Activated naive CD8-positive, alpha-beta T cell treated with anti-CD3 and anti-CD28 coated beads, Interleukin-2, amount 10 ng/mL, durations not matched to agents 7 days and 5 days (primary cell): Measurements from ENCODE around the gene FJX1. TPM values are rescaled to one million over a fixed set of nuclear protein-coding genes. Genes with fewer than 3 reads are reported as not detected.
A peak's percentile ranks its signal among the peaks of the same experiment; 100 is the strongest.
"Not testable (repeated sequence)": the region's sequence is repeated elsewhere in the genome, so short reads cannot be mapped to it uniquely, and the experiment has no call there.

ENCODE experiments used
- ATAC-seq: fragments of 150-1000 bp; cut with Tn5 transposase; one replicate; pipeline ENCODE4 v1.10.0; 2021; ENCODE audit warnings: low read depth, moderate library complexity
- POLR2A ChIA-PET: fragments of 350-600 bp; sonication (Branson Sonifier 250); formaldehyde crosslinking; loops from one replicate; lab custom pipeline; 2021; ENCODE audit warnings: antibody characterized with exemption; lab: Charles Lee
- DNase-seq: peaks from one replicate; pipeline ENCODE4 v3.0.0; 2021
- H3K27ac Mint-ChIP-seq: one replicate; pipeline ENCODE4 v1.8.0; 2022; ENCODE audit warnings: mild to moderate bottlenecking, mixed read lengths
- H3K27me3 Mint-ChIP-seq: one replicate; pipeline ENCODE4 v1.8.0; 2022; ENCODE audit warnings: mild to moderate bottlenecking, moderate library complexity, mixed read lengths
- H3K36me3 Mint-ChIP-seq: one replicate; pipeline ENCODE4 v1.8.0; 2021; ENCODE audit warnings: mild to moderate bottlenecking, mixed read lengths
- H3K4me1 Mint-ChIP-seq: one replicate; pipeline ENCODE4 v1.8.0; 2021; ENCODE audit warnings: mixed read lengths
- H3K4me3 Mint-ChIP-seq: one replicate; pipeline ENCODE4 v1.8.0; 2022; ENCODE audit warnings: mild to moderate bottlenecking, moderate library complexity, mixed read lengths
- H3K9me3 Mint-ChIP-seq: one replicate; pipeline ENCODE4 v1.8.0; 2021; ENCODE audit warnings: mixed read lengths
- total RNA-seq, 2 experiments: library from RNA; stranded (reverse); gene quantifications; one replicate each; pipeline ENCODE4 v1.2.3, GENCODE V29; 2021

FJX1 gene
- total RNA-seq, 2 experiments from 2014 or later: 0.17 TPM; not detected in 1

DNA sequence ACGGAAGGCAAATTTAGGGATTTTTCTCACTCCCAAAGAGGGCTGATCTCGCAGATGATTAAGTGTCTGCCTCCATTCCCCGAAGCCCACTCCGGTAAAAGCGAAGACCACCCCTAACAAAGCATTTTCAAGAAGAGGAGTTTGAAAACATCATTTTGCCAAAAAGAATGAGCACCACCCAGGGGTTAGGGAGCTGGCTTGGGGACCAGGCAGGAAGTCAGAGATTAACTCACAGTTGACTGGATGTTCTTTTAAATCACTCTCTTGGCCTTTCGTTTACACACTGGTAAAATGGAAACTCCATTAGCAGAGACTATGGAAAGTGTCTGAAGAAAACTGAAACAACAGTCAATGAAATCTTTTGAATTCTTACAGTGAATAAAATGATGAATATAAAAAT is 36.5 kb downstream of the FJX1 start:
- H3K9me3 Mint-ChIP-seq: no peaks in the 10 kb centered on the region
- DNase-seq: no peak
- no peaks in the 10 kb centered on the region for H3K36me3 Mint-ChIP-seq
- H3K27ac Mint-ChIP-seq: no peak overlapping the region
- POLR2A ChIA-PET: no interaction called here
- no peaks in the 10 kb centered on the region for H3K4me1 Mint-ChIP-seq
- H3K27me3 Mint-ChIP-seq: peaks cover 38% of the 10 kb centered on the region
- H3K4me3 Mint-ChIP-seq: no peak overlapping the region
- ATAC-seq: no peak

DNA sequence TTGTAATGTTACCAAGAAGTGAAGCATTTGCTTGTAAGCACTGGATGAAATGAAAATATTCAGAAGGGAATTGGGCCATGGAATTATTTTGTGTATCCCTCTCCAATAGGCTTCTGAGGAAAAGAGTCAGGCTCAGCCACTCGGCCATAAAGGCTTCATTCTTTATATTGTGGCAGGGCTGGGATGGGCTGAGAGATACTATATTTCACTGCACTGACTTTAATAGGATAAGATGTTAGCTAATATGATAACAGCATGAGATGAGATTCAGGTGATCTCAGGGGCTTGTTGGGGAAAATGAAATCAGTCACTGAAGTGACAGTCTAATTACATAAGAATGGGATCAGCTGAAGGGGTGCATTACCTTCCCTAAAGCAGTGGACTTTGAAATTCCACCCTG is 37.0 kb downstream of the FJX1 start:
- H3K9me3 Mint-ChIP-seq: no peaks in the 10 kb centered on the region
- H3K27me3 Mint-ChIP-seq: peaks cover 38% of the 10 kb centered on the region
- POLR2A ChIA-PET: no interaction called here
- H3K36me3 Mint-ChIP-seq: no peaks in the 10 kb centered on the region
- DNase-seq (no peak), ATAC-seq (no peak)
- H3K4me3 Mint-ChIP-seq: no peak overlapping the region
- H3K27ac Mint-ChIP-seq: no peak overlapping the region
- H3K4me1 Mint-ChIP-seq: no peaks in the 10 kb centered on the region

DNA sequence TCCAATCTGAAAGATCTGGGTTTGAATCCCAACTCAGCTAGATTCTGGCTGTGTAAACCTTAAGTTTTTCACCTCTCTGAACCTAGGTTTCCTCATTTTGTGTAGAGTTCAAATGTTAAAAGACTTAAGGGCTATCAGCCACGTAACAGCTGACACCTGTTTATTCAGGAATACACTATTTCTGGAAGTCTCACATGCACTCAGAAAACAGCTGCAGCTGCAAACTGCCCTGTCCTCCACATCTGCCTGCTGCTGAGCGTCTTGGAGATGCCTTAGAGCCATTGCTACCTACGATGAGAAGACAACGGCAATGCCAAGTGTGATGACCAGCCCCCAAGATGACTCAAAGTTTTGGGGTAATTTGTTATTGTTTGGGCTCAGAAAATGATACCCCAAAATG is 37.6 kb downstream of the FJX1 start:
- no peak for ATAC-seq
- Mint-ChIP-seq H3K4me1 (no peaks in the 10 kb centered on the region), H3K9me3 (no peaks in the 10 kb centered on the region), H3K27ac (no peak overlapping the region), H3K36me3 (no peaks in the 10 kb centered on the region), H3K4me3 (no peak overlapping the region), H3K27me3 (peaks cover 38% of the 10 kb centered on the region)
- POLR2A ChIA-PET: no interaction called here
- DNase-seq: no peak

DNA sequence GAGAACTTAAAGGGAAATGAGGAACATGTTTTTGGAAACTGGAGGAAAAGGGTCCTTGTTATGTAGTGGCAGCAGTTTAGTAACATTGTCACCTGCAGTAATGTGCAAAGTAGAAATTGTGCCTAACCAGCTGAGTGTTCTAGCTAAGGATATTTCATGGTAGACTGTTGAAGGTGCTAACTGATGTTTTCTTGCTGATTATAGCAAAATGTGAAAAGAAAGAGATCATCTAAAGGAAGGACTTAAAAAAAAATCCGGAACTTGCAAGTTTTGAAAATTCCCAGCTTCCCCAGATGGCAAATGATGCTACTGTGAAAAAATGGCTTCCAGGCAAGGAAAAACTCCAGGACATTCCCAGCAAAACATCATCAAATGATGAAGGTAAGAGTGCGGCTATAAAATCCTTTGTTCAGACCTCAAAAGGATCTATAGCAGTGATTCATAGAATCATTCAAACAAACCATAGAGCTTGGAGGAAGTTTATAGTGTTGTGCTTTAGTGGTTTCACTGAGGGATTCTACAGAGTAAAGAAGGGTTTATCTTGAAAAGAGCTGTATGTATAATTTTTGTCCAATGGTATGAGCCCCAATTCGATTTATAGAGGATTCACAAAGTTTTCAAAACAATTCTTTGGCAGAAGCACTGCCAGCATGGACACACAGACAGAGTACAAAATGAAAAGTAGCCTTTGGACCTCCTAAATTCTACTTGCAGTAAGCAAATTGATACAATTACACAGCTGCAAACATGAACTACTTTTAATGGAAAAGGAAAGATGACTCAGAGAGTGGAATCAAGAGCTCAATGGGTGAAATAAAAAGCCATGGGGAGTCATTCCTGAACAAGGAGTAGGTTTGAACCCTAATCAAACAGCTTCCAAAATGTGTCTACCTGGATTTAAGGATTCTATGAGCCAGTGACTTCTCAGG is 40.0 kb downstream of the FJX1 start:
- H3K36me3 Mint-ChIP-seq: peaks cover 4% of the 10 kb centered on the region
- no peak overlapping the region for H3K4me3 Mint-ChIP-seq
- H3K27ac Mint-ChIP-seq: no peak overlapping the region
- DNase-seq (no peak), ATAC-seq (no peak)
- peaks cover 10% of the 10 kb centered on the region for H3K4me1 Mint-ChIP-seq
- POLR2A ChIA-PET: no interaction called here
- peaks cover 4% of the 10 kb centered on the region for H3K9me3 Mint-ChIP-seq
- H3K27me3 Mint-ChIP-seq: peaks cover 35% of the 10 kb centered on the region

DNA sequence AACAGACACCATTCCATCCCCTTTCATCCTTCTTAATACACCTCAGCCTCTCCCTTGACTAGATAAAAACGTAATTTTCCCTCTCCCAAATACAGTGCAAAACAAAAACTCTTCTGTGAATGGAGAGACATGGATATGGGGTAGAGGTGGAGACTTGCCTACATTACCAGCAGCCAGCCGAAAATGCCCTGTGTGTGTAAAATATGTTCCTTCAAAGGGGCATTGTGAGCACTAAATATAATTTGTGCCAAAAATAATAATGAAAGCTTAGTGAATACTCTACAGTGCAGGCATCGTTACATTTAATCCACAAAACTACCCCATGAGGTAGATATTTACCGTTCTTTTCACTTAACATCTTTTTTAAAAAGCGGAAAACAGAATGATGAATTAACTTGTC is 43.3 kb downstream of the FJX1 start:
- peaks cover 14% of the 10 kb centered on the region for H3K27me3 Mint-ChIP-seq
- H3K27ac Mint-ChIP-seq: peak overlapping the region; percentile 95
- peaks cover 29% of the 10 kb centered on the region for H3K36me3 Mint-ChIP-seq
- H3K9me3 Mint-ChIP-seq: peaks cover 23% of the 10 kb centered on the region
- POLR2A ChIA-PET: no interaction called here
- DNase-seq: no peak
- H3K4me1 Mint-ChIP-seq: peaks cover 30% of the 10 kb centered on the region
- peak overlapping the region; percentile 91 for H3K4me3 Mint-ChIP-seq
- ATAC-seq: no peak

DNA sequence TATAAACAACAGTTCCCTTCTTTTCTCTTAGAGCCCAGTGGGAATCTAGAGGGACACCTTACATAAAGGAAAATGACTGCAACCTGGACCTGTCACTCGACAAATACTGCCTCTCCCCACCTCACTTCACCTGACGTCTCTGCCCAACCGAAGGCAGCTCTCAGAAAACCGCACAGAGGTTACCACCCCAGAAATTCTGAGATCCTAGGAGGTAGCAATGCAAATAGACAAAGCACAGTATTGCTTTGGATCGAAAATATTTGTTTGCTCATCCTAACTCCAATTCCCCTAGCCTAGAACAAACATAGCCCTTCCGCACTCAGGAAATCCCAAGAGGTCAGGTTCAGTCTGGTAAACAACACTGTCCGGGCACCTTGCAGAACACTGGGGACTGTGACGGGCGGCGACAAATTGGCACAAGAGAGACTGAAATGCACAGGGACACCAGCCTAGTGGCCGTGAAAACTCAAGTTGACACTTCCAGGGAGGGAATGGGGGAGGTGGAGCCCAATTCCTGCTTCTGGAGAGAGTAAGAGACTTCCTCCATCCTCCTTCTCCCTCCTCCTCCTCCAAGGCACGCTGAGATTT is 43.9 kb downstream of the FJX1 start:
- peak; percentile 23 for ATAC-seq

DNA sequence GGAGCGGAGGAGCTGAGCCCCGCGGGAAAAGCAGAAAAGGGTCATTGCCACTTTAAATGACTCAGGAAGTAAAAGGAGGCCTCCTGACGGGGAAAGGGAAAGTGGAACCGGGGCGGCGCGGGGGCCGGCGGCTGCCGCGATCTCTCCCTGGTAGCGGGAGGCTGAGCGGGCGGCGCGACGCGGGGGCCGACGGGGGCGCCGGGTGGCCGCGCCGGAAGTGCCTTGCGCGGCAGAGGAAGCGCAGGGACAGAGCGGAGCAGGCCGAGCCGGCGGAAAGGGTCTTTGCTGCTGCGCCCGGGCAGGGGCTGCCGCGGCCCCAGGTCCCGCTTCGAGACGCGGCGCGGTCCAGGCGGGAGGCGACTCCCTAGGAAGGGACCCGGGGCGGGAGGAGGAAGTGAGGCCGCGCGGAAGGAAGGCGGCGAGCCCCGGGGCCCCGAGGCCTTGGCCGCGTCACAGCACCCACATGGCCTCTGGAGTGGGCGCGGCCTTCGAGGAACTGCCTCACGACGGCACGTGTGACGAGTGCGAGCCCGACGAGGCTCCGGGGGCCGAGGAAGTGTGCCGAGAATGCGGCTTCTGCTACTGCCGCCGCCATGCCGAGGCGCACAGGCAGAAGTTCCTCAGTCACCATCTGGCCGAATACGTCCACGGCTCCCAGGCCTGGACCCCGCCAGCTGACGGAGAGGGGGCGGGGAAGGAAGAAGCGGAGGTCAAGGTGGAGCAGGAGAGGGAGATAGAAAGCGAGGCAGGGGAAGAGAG is 44.6 kb downstream of the FJX1 start, which contains the start of gene TRIM44:
TSS of gene TRIM44 (plus strand) at position 127 of the 759 bp plus-strand sequence. CDS start at position 464, 337 bp downstream.
- Mint-ChIP-seq H3K4me3 (peak within 1 kb of the TSS; percentile 91), H3K4me1 (peaks cover 30% of the 10 kb centered on the region), H3K27me3 (peaks cover 6% of the 10 kb centered on the region), H3K9me3 (peaks cover 24% of the 10 kb centered on the region), H3K27ac (peak within 1 kb of the TSS; percentile 95), H3K36me3 (peaks cover 35% of the 10 kb centered on the region)
- POLR2A ChIA-PET: no interaction called here
- DNase-seq (peak; percentile 86), ATAC-seq (peak; percentile 92)

More for the DNA sequence above, 43.9 kb downstream of the FJX1 start:
- no peak for DNase-seq
- H3K9me3 Mint-ChIP-seq: peaks cover 23% of the 10 kb centered on the region
- H3K4me1 Mint-ChIP-seq: peaks cover 30% of the 10 kb centered on the region
- H3K27me3 Mint-ChIP-seq: peaks cover 9% of the 10 kb centered on the region
- H3K4me3 Mint-ChIP-seq: peak overlapping the region; percentile 91
- H3K36me3 Mint-ChIP-seq: peaks cover 32% of the 10 kb centered on the region
- POLR2A ChIA-PET: no interaction called here
- peak overlapping the region; percentile 95 for H3K27ac Mint-ChIP-seq

DNA sequence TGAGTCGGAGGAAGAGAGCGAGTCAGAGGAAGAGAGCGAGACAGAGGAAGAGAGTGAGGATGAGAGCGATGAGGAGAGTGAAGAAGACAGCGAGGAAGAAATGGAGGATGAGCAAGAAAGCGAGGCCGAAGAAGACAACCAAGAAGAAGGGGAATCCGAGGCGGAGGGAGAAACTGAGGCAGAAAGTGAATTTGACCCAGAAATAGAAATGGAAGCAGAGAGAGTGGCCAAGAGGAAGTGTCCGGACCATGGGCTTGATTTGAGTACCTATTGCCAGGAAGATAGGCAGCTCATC is 45.1 kb downstream of the FJX1 start:
- Mint-ChIP-seq H3K9me3 (peaks cover 27% of the 10 kb centered on the region), H3K36me3 (peaks cover 40% of the 10 kb centered on the region), H3K27ac (peak overlapping the region; percentile 95), H3K4me3 (peak overlapping the region; percentile 91), H3K27me3 (peaks cover under 1% of the 10 kb centered on the region), H3K4me1 (peaks cover 30% of the 10 kb centered on the region)
- POLR2A ChIA-PET: no interaction called here
- DNase-seq (no peak), ATAC-seq (no peak)

DNA sequence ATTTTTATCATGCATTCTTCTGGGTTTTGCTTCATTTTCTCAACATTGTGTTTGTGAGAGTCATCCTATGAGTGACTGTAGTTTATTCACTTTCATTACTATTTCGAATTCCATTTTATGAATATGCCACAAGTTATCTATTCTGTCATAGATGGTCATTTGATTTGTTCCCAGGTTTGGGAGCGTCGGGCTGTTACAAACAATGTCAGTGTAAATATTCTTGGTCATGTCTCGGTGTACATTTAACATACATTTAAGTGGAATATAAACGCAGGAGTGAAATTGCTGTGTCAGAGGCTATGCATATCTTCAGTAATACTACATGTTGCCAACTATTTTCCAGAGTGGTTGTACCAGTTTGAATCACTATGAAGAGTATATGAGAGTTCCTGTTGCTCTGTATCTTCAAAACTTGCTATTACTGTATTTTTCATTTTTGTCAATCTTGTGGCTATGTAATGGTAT is 46.7 kb downstream of the FJX1 start:
- H3K27me3 Mint-ChIP-seq: no peaks in the 10 kb centered on the region
- no peak for ATAC-seq
- H3K36me3 Mint-ChIP-seq: peaks cover 48% of the 10 kb centered on the region
- POLR2A ChIA-PET: no interaction called here
- no peak for DNase-seq
- peaks cover 31% of the 10 kb centered on the region for H3K4me1 Mint-ChIP-seq
- H3K4me3 Mint-ChIP-seq: peak overlapping the region; percentile 5
- peaks cover 29% of the 10 kb centered on the region for H3K9me3 Mint-ChIP-seq
- H3K27ac Mint-ChIP-seq: no peak overlapping the region

DNA sequence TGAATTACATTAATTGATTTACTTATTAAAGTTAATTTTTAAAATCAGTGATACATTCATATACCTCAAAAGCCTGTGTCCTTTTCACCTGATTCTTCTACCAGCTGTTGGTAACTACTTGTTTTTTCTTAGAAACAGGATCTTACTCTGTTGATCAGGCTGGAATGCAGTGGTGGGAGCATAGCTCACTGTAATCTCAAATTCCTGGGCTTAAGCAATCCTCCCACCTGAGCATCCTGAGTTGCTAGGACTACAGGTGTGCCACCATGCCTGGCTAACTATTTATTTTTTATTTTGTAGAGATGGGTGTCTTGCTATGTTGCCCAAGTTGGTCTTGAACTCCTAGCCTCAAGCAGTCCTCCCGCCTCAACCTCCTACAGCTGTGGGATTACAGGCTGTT is 49.0 kb downstream of the FJX1 start:
- peaks cover 30% of the 10 kb centered on the region for H3K9me3 Mint-ChIP-seq
- no peak for DNase-seq
- peaks cover 33% of the 10 kb centered on the region for H3K4me1 Mint-ChIP-seq
- peaks cover 56% of the 10 kb centered on the region for H3K36me3 Mint-ChIP-seq
- no peak overlapping the region for H3K4me3 Mint-ChIP-seq
- H3K27me3 Mint-ChIP-seq: no peaks in the 10 kb centered on the region
- H3K27ac Mint-ChIP-seq: no peak overlapping the region
- no peak for ATAC-seq
- POLR2A ChIA-PET: interaction anchor here (0.5 kb wide), 1 partner anchor 29 kb away, joined by 4 read pairs; no protein-coding TSS in a partner anchor

DNA sequence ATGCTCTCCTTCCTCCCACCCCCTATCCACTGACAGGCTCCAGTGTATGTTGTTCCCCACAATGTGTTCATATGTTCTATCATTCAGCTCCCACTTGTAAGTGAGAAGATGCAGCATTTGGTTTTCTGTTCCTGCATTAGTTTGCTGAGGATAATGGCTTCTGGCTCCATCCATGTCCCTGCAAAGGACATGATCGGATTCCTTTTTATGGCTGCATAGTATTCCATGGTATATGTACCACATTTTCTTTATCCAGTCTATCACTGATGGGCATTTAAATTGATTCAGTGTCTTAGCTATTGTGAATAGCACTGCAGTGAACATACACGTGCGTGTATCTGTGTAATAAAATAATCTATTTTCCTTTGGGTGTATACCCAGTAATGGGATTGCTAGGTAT is 50.1 kb downstream of the FJX1 start:
- peaks cover 26% of the 10 kb centered on the region for H3K9me3 Mint-ChIP-seq
- H3K27me3 Mint-ChIP-seq, H3K27ac Mint-ChIP-seq, ATAC-seq, DNase-seq, POLR2A ChIA-PET, H3K4me3 Mint-ChIP-seq: not testable (repeated sequence)
- peaks cover 29% of the 10 kb centered on the region for H3K4me1 Mint-ChIP-seq
- peaks cover 55% of the 10 kb centered on the region for H3K36me3 Mint-ChIP-seq
